B cell (primary cell): ENCODE results near the gene VPS54. TPM values are rescaled to one million over a fixed set of nuclear protein-coding genes. Genes with fewer than 3 reads are reported as not detected.
A peak's percentile ranks its signal among the peaks of the same experiment; 100 is the strongest.

ENCODE experiments used
- ATAC-seq: fragments of 200-7000 bp; cut with Tn5 transposase; one replicate; pipeline ENCODE4 v1.10.0; 2021; ENCODE audit warnings: low read depth, mild to moderate bottlenecking, moderate number of reproducible peaks, moderate library complexity
- CTCF ChIA-PET: fragments of 350-600 bp; sonication (Branson Sonifier 250); formaldehyde crosslinking; loops from one replicate; lab custom pipeline; 2021; ENCODE audit warnings: antibody characterized with exemption, inconsistent platforms; lab: Charles Lee
- POLR2A ChIA-PET: fragments of 350-600 bp; sonication (Branson Sonifier 250); formaldehyde crosslinking; loops from one replicate; lab custom pipeline; 2021; ENCODE audit warnings: antibody characterized with exemption; lab: Charles Lee
- DNase-seq: peaks from one replicate; pipeline ENCODE4 v3.0.0; 2013
- H2AFZ ChIP-seq: 2 replicates; pipeline ENCODE4 v1.6.1; 2012; ENCODE audit warnings: mild to moderate bottlenecking, low read depth, low read length; ENCODE audit not compliant: insufficient read depth, poor library complexity, severe bottlenecking
- H3K27ac ChIP-seq, 2 donors: 1 replicate in 1 of 2; 2 replicates in 1 of 2; pipeline ENCODE4 v1.5.1; 2012 to 2013; ENCODE audit warnings: low read length in 2 of 2, mild to moderate bottlenecking in 2 of 2, moderate library complexity in 1 of 2
- H3K27me3 ChIP-seq, 4 experiments: fragments of 200-600 bp in 1 of 4; sonication (generic) in 1 of 4; replicated peaks in 1 of 4; 1 replicate in 2 of 4; 2 replicates in 2 of 4; pipeline versions ENCODE4 v1.6.1 to v1.7.0; 2013 to 2016; ENCODE audit warnings: low read length in 3 of 4, mild to moderate bottlenecking in 2 of 4, mixed read lengths in 1 of 4, moderate library complexity in 1 of 4; ENCODE audit not compliant: insufficient read depth in 4 of 4, control insufficient read depth in 3 of 4; ENCODE audit errors: control extremely low read depth in 1 of 4
- H3K36me3 ChIP-seq, 2 experiments: replicated peaks in 1 of 2; 1 replicate in 1 of 2; 2 replicates in 1 of 2; pipeline versions ENCODE4 v1.6.1 to v1.7.1; 2013; ENCODE audit warnings: low read length in 1 of 2; ENCODE audit not compliant: insufficient read depth in 2 of 2, control insufficient read depth in 1 of 2; ENCODE audit errors: control extremely low read depth in 1 of 2, extremely low read depth in 1 of 2
- H3K4me1 ChIP-seq, 2 donors: fragments of 200-600 bp in 1 of 2; sonication (generic) in 1 of 2; 1 replicate in 1 of 2; 2 replicates in 1 of 2; pipeline versions ENCODE4 v1.5.1 to v1.6.1; 2013 to 2017; ENCODE audit warnings: low read length in 2 of 2; ENCODE audit not compliant: control insufficient read depth in 2 of 2, insufficient read depth in 2 of 2
- H3K4me2 ChIP-seq: replicated peaks from 2 replicates; pipeline ENCODE3; 2012; ENCODE audit warnings: mild to moderate bottlenecking, low read depth, low read length; ENCODE audit not compliant: poor library complexity, severe bottlenecking
- H3K4me3 ChIP-seq, 5 experiments: fragments of 200-600 bp in 1 of 5; sonication (generic) in 1 of 5; 1 replicate in 3 of 5; 2 replicates in 2 of 5; pipeline versions ENCODE4 v1.5.1 to v1.7.0; 2011 to 2016; ENCODE audit warnings: low read length in 4 of 5, mild to moderate bottlenecking in 4 of 5, low read depth in 2 of 5, control low read depth in 1 of 5, moderate library complexity in 1 of 5; ENCODE audit not compliant: insufficient read depth in 1 of 5; ENCODE audit errors: control extremely low read depth in 1 of 5, extremely low read depth in 1 of 5
- H3K79me2 ChIP-seq: fragments of 200-600 bp; sonication (generic); one replicate; pipeline ENCODE4 v1.6.0; 2016; ENCODE audit warnings: low read length; ENCODE audit not compliant: control insufficient read depth, insufficient read depth
- H3K9ac ChIP-seq: fragments of 200-600 bp; sonication (generic); 2 replicates; pipeline ENCODE4 v1.6.1; 2017; ENCODE audit warnings: mild to moderate bottlenecking, low read length, moderate library complexity
- H3K9me3 ChIP-seq, 3 donors: one replicate each; pipeline versions ENCODE4 v1.6.1 to v1.7.1; 2013; ENCODE audit warnings: low read length in 2 of 3; ENCODE audit not compliant: control insufficient read depth in 2 of 3, insufficient read depth in 1 of 3; ENCODE audit errors: control extremely low read depth in 1 of 3
- H4K20me1 ChIP-seq: 2 replicates; pipeline ENCODE4 v1.6.0; 2012; ENCODE audit warnings: mild to moderate bottlenecking, low read length; ENCODE audit not compliant: insufficient read depth, control insufficient read depth, poor library complexity, severe bottlenecking
- H3K27ac Mint-ChIP-seq: one replicate; pipeline ENCODE4 v1.8.0; 2021; ENCODE audit warnings: mixed read lengths
- H3K27me3 Mint-ChIP-seq: one replicate; pipeline ENCODE4 v1.8.0; 2021; ENCODE audit warnings: mixed read lengths
- H3K4me1 Mint-ChIP-seq: one replicate; pipeline ENCODE4 v1.8.0; 2021; ENCODE audit warnings: mixed read lengths
- H3K4me3 Mint-ChIP-seq: one replicate; pipeline ENCODE4 v1.8.0; 2021; ENCODE audit warnings: mixed read lengths
- H3K9me3 Mint-ChIP-seq: one replicate; pipeline ENCODE4 v1.8.0; 2022; ENCODE audit warnings: mixed read lengths; ENCODE audit not compliant: insufficient read depth
- CTCF ChIP-seq: fragments of 200-600 bp; IDR thresholded peaks from one replicate; pipeline ENCODE4 v1.8.0; 2022; ENCODE audit warnings: antibody characterized with exemption, mild to moderate bottlenecking
- EZH2 ChIP-seq: IDR thresholded peaks from 2 replicates; pipeline ENCODE4 v1.6.1; 2012; ENCODE audit warnings: borderline replicate concordance, low read depth, mild to moderate bottlenecking, moderate library complexity, low read length; ENCODE audit not compliant: insufficient read depth, poor library complexity, severe bottlenecking
- WGBS: methylation state at CpG from one replicate; pipeline ENCODE4 v1.1.5; 2013; ENCODE audit warnings: missing lambda C conversion rate; ENCODE audit not compliant: insufficient coverage; 5-methylcytosine and 5-hydroxymethylcytosine counted together
- intact Hi-C: fragments of 100-400 bp; cut with micrococcal nuclease; formaldehyde crosslinking; loops from one replicate; pipeline ENCODE4 v1.10.0; 2022
- polyA plus RNA-seq: library from polyadenylated mRNA; depleted of rRNA; stranded (reverse); fragments of >200 nt; gene quantifications from 2 replicates; pipeline ENCODE4 v1.2.3, GENCODE V29; 2012
- total RNA-seq, 2 donors: library from RNA; stranded (reverse); fragments of 120-200 nt in 1 of 2; gene quantifications; 1 replicate in 1 of 2; 2 replicates in 1 of 2; pipeline versions ENCODE4 v1.2.3 to v1.2.4, GENCODE V29; 2013 to 2022

Gene VPS54
- total and polyA plus RNA-seq, 2 donors (not counting 1 experiment from before 2014, with no cell fraction given): 6.2 to 13.2 TPM

- H4K20me1 ChIP-seq: no peaks in the 10 kb centered on the region
- peak; percentile 54 for ATAC-seq
- Mint-ChIP-seq H3K27me3 (no peaks in the 10 kb centered on the region), H3K9me3 (no peaks in the 10 kb centered on the region), H3K4me1 (no peaks in the 10 kb centered on the region), H3K4me3 (no peak overlapping the region), H3K27ac (no peak overlapping the region)
- intact Hi-C loops: loop anchor here (1.0 kb wide), 1 partner anchor 196 kb away; no protein-coding TSS in a partner anchor
- no peak overlapping the region for H2AFZ ChIP-seq
- peak; percentile 71 for TF ChIP-seq CTCF
- TF ChIP-seq EZH2: no peak
- no peaks in the 10 kb centered on the region for H3K9me3 ChIP-seq
- POLR2A ChIA-PET: no interaction called here
- H3K9ac ChIP-seq: no peak overlapping the region
- no peaks in the 10 kb centered on the region for H3K4me1 ChIP-seq
- H3K4me3 ChIP-seq: no peak overlapping the region
- peaks cover 22 to 77% of the 10 kb centered on the region in 2 experiments for H3K36me3 ChIP-seq
- 100% methylated on average over 2 of the region's 6 CpGs for WGBS
- CTCF ChIA-PET: interaction anchor here (0.6 to 1.1 kb wide), 3 partner anchors 60 to 1400 kb away, joined by 3 to 6 read pairs (median 3); no protein-coding TSS in a partner anchor
- no peak overlapping the region for H3K27ac ChIP-seq
- H3K4me2 ChIP-seq: no peak overlapping the region
- H3K79me2 ChIP-seq: no peaks in the 10 kb centered on the region
- no peaks in the 10 kb centered on the region for H3K27me3 ChIP-seq
- DNase-seq: peak; percentile 51
Measured at GRCh38 chr2:63888490-63889402, 130.5 kb downstream of the VPS54 start.

GRCh38 chr2:63888053-63888452, 131.2 kb downstream of the VPS54 start:
- WGBS: 93% methylated on average over 2 of the region's 2 CpGs
- no peak overlapping the region for H3K4me3 ChIP-seq
- Mint-ChIP-seq H3K27ac (no peak overlapping the region), H3K4me3 (no peak overlapping the region), H3K9me3 (no peaks in the 10 kb centered on the region), H3K4me1 (no peaks in the 10 kb centered on the region), H3K27me3 (no peaks in the 10 kb centered on the region)
- peaks cover 22 to 77% of the 10 kb centered on the region in 2 experiments for H3K36me3 ChIP-seq
- no peak overlapping the region for H3K4me2 ChIP-seq
- no peaks in the 10 kb centered on the region for H3K4me1 ChIP-seq
- DNase-seq: no peak
- H3K27ac ChIP-seq: no peak overlapping the region
- POLR2A ChIA-PET: no interaction called here
- TF ChIP-seq EZH2 (no peak), CTCF (no peak)
- no peaks in the 10 kb centered on the region for H3K9me3 ChIP-seq
- CTCF ChIA-PET: interaction anchor here (0.9 kb wide), 1 partner anchor 196 kb away, joined by 3 read pairs; no protein-coding TSS in a partner anchor
- intact Hi-C loops: no loop called here
- H4K20me1 ChIP-seq: no peaks in the 10 kb centered on the region
- H2AFZ ChIP-seq: no peak overlapping the region
- no peak for ATAC-seq
- H3K9ac ChIP-seq: no peak overlapping the region
- H3K79me2 ChIP-seq: no peaks in the 10 kb centered on the region
- H3K27me3 ChIP-seq: no peaks in the 10 kb centered on the region
